Central memory CD8-positive, alpha-beta T cell (primary cell): ENCODE results near the gene BTBD9.
A peak's percentile ranks its signal among the peaks of the same experiment; 100 is the strongest.

ENCODE experiments used
- ATAC-seq: fragments of 150-1000 bp; cut with Tn5 transposase; replicated peaks from 2 replicates; pipeline ENCODE4 v1.10.0; 2022; ENCODE audit warnings: mild to moderate bottlenecking, moderate FRiP score, moderate number of reproducible peaks; ENCODE audit not compliant: poor library complexity, severe bottlenecking; ENCODE audit errors: extremely low read depth
- DNase-seq, 2 donors: peaks; one replicate each; pipeline ENCODE4 v3.0.0; 2021; ENCODE audit warnings: low spot score in 2 of 2
- H3K27ac Mint-ChIP-seq: one replicate; pipeline ENCODE4 v1.8.0; 2022; ENCODE audit warnings: low read depth, mild to moderate bottlenecking, moderate library complexity, mixed read lengths
- H3K27me3 Mint-ChIP-seq: one replicate; pipeline ENCODE4 v1.8.0; 2022; ENCODE audit warnings: mixed read lengths
- H3K36me3 Mint-ChIP-seq: one replicate; pipeline ENCODE4 v1.8.0; 2022; ENCODE audit warnings: mild to moderate bottlenecking, moderate library complexity, mixed read lengths; ENCODE audit not compliant: insufficient read depth
- H3K4me1 Mint-ChIP-seq: one replicate; pipeline ENCODE4 v1.8.0; 2022; ENCODE audit warnings: mixed read lengths
- H3K4me3 Mint-ChIP-seq: one replicate; pipeline ENCODE4 v1.8.0; 2022; ENCODE audit warnings: mild to moderate bottlenecking, moderate library complexity, mixed read lengths
- H3K9me3 Mint-ChIP-seq: one replicate; pipeline ENCODE4 v1.8.0; 2022; ENCODE audit warnings: mixed read lengths

Gene BTBD9

GRCh38 chr6:38387971-38388370 lies 251.8 kb downstream of the BTBD9 start:
- ATAC-seq = no peak
- Mint-ChIP-seq H3K9me3 (no peaks in the 10 kb centered on the region), H3K36me3 (no peaks in the 10 kb centered on the region), H3K4me3 (no peak overlapping the region), H3K27me3 (no peaks in the 10 kb centered on the region), H3K4me1 (peaks cover 7% of the 10 kb centered on the region), H3K27ac (no peak overlapping the region)
- no peak for DNase-seq

- no peaks in the 10 kb centered on the region for H3K36me3 Mint-ChIP-seq
Observed at GRCh38 chr6:38387461-38387860, 252.3 kb downstream of the BTBD9 start.

GRCh38 chr6:38378801-38379200 lies 260.9 kb downstream of the BTBD9 start:
- ATAC-seq (no peak), DNase-seq (no peak)
- H3K4me3 Mint-ChIP-seq = no peak overlapping the region
- no peak overlapping the region for H3K27ac Mint-ChIP-seq
- no peaks in the 10 kb centered on the region for H3K36me3 Mint-ChIP-seq
- H3K9me3 Mint-ChIP-seq = no peaks in the 10 kb centered on the region
- H3K4me1 Mint-ChIP-seq = peaks cover 19% of the 10 kb centered on the region
- H3K27me3 Mint-ChIP-seq = no peaks in the 10 kb centered on the region

More at GRCh38 chr6:38387461-38387860, 252.3 kb downstream of the BTBD9 start:
- no peak overlapping the region for H3K27ac Mint-ChIP-seq
- ATAC-seq (no peak), DNase-seq (no peak)
- H3K4me3 Mint-ChIP-seq = no peak overlapping the region
- no peaks in the 10 kb centered on the region for H3K9me3 Mint-ChIP-seq
- H3K27me3 Mint-ChIP-seq = no peaks in the 10 kb centered on the region
- H3K4me1 Mint-ChIP-seq = peaks cover 9% of the 10 kb centered on the region

DNA sequence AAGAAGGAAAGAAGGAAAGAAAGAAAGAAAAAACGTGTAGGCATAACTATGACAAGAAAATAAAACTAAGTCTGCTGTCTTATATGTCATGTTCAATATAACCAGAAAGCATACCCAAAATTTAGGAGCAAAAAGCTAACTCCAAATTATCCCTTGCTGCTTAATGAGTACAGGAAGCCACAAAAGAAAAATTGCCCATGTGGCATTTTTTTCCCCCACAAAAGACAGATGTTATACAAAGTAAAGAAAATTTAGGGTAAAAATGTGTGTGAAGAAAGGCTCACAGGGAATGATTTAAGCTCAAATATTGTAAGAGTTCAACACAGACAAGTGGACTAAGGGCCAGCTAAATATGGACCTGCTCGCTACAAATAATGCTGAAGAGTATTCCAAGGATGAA lies 263.8 kb downstream of the BTBD9 start:
- H3K4me1 Mint-ChIP-seq = peaks cover 13% of the 10 kb centered on the region

GRCh38 chr6:38375341-38375740 lies 264.4 kb downstream of the BTBD9 start:
- Mint-ChIP-seq H3K27ac (peak overlapping the region; percentile 87), H3K4me1 (peaks cover 13% of the 10 kb centered on the region), H3K27me3 (no peaks in the 10 kb centered on the region), H3K36me3 (no peaks in the 10 kb centered on the region), H3K9me3 (no peaks in the 10 kb centered on the region), H3K4me3 (no peak overlapping the region)
- no peak for DNase-seq
- ATAC-seq = no peak

More for the DNA sequence above, 263.8 kb downstream of the BTBD9 start:
- DNase-seq (no peak), ATAC-seq (no peak)
- H3K36me3 Mint-ChIP-seq = no peaks in the 10 kb centered on the region
- H3K9me3 Mint-ChIP-seq = no peaks in the 10 kb centered on the region
- peak overlapping the region; percentile 87 for H3K27ac Mint-ChIP-seq
- H3K27me3 Mint-ChIP-seq = no peaks in the 10 kb centered on the region
- H3K4me3 Mint-ChIP-seq = no peak overlapping the region

DNA sequence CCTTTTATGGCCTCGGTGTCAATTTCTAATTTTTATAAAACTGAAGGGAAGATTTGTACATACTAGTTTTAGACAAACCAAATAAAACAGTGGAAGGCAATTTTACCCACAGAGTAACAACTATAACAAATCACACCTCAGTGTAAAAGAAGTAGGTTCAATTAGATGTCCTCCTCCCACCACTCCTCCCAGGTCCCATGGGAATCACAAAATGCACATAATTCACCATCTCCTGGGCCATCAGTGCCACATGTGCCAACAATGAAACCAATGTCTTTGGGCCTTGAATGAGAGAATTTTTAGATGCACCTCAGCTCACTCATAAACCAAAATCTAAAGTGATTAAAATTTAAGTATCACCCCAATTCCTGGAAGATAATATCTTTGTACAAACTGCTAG lies 267.8 kb downstream of the BTBD9 start:
- no peaks in the 10 kb centered on the region for H3K9me3 Mint-ChIP-seq
- no peak for DNase-seq
- H3K36me3 Mint-ChIP-seq = peaks cover 2% of the 10 kb centered on the region
- H3K4me3 Mint-ChIP-seq = no peak overlapping the region
- H3K27me3 Mint-ChIP-seq = no peaks in the 10 kb centered on the region
- H3K4me1 Mint-ChIP-seq = peaks cover 17% of the 10 kb centered on the region
- H3K27ac Mint-ChIP-seq = no peak overlapping the region
- no peak for ATAC-seq

GRCh38 chr6:38370653-38371601 lies 268.8 kb downstream of the BTBD9 start:
- peaks cover 2% of the 10 kb centered on the region for H3K36me3 Mint-ChIP-seq
- H3K27me3 Mint-ChIP-seq = no peaks in the 10 kb centered on the region
- ATAC-seq (no peak), DNase-seq (no peak)
- peaks cover 17% of the 10 kb centered on the region for H3K4me1 Mint-ChIP-seq
- no peak overlapping the region for H3K27ac Mint-ChIP-seq
- no peak overlapping the region for H3K4me3 Mint-ChIP-seq
- H3K9me3 Mint-ChIP-seq = no peaks in the 10 kb centered on the region

- Mint-ChIP-seq H3K4me1 (peaks cover 24% of the 10 kb centered on the region), H3K27ac (no peak overlapping the region), H3K9me3 (no peaks in the 10 kb centered on the region), H3K27me3 (no peaks in the 10 kb centered on the region), H3K4me3 (no peak overlapping the region), H3K36me3 (peaks cover 2% of the 10 kb centered on the region)
- DNase-seq (no peak), ATAC-seq (no peak)
Observed at GRCh38 chr6:38367231-38367630, 272.5 kb downstream of the BTBD9 start.

DNA sequence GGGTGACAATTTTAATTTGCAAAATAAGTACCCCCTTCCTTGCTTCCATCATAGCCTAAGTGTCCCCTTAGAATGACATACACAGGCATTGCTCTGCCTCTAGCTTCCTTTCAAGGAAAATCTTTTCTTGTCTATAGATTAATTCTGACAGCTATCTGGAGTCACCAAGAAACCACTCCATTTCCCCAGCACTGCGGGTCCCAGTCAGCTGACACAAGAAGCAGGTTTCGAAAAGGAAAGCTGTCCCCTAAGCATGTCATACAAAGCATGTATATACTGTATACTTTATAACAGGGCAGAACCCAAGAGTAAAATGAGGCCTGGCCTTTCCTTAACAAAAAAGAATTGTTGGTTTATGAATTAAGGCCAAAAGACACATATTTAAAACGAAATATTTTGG lies 273.5 kb downstream of the BTBD9 start:
- H3K4me1 Mint-ChIP-seq = peaks cover 24% of the 10 kb centered on the region
- H3K9me3 Mint-ChIP-seq = no peaks in the 10 kb centered on the region
- no peak for DNase-seq
- no peaks in the 10 kb centered on the region for H3K27me3 Mint-ChIP-seq
- H3K4me3 Mint-ChIP-seq = no peak overlapping the region
- no peak overlapping the region for H3K27ac Mint-ChIP-seq
- peaks cover 2% of the 10 kb centered on the region for H3K36me3 Mint-ChIP-seq
- ATAC-seq = no peak

DNA sequence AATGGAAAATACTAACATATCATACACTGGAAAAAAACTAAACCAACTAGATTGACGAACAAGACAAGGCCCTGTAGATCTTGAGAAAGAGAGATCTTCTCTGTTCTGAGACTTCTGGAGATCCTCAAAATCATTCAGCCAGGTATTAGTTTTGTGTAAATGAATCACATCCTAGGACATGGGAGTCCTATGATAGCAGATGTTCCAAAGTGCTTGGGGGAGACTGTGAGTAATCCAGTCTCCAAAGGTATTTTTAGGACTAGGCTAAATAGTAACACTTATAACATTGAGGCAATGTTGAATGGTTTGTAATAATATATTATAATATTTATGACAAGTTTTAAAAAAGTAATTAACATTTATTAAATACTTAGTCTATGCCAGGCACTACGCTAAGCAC lies 275.0 kb downstream of the BTBD9 start:
- no peak for ATAC-seq
- DNase-seq = no peak
- Mint-ChIP-seq H3K4me3 (no peak overlapping the region), H3K36me3 (peaks cover 2% of the 10 kb centered on the region), H3K27ac (no peak overlapping the region), H3K4me1 (peaks cover 30% of the 10 kb centered on the region), H3K27me3 (no peaks in the 10 kb centered on the region), H3K9me3 (no peaks in the 10 kb centered on the region)

DNA sequence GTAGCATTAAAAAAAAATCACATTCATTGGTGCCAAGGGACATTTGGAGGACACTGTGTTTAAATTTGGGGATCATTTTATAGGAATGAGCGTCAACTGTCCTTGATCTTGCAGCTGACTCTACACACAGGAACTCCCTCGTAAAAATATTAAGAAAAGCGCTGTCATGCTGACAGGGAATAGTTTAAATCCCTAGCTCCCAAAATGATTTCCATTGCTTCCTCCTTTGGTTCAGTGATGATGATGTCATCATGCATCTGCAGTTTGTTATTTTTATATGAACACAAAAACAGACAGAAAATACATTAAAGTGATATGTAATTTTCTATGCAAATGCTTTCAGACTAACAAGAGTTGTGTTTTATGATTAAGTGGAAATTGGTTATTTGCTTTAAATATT lies 275.6 kb downstream of the BTBD9 start:
- Mint-ChIP-seq H3K36me3 (peaks cover 2% of the 10 kb centered on the region), H3K4me3 (no peak overlapping the region), H3K4me1 (peaks cover 29% of the 10 kb centered on the region), H3K27ac (no peak overlapping the region), H3K9me3 (no peaks in the 10 kb centered on the region), H3K27me3 (no peaks in the 10 kb centered on the region)
- ATAC-seq (no peak), DNase-seq (no peak)

- H3K27ac Mint-ChIP-seq = peak overlapping the region; percentile 73
- H3K4me1 Mint-ChIP-seq = peaks cover 60% of the 10 kb centered on the region
- peaks cover 9% of the 10 kb centered on the region for H3K36me3 Mint-ChIP-seq
- no peak for ATAC-seq
- DNase-seq = no peak
- no peaks in the 10 kb centered on the region for H3K9me3 Mint-ChIP-seq
- H3K4me3 Mint-ChIP-seq = peak overlapping the region; percentile 32
- no peaks in the 10 kb centered on the region for H3K27me3 Mint-ChIP-seq
Observed at GRCh38 chr6:38355519-38355918, 284.2 kb downstream of the BTBD9 start.

GRCh38 chr6:38354905-38355304 lies 284.8 kb downstream of the BTBD9 start:
- Mint-ChIP-seq H3K27ac (peak overlapping the region; percentile 72), H3K9me3 (no peaks in the 10 kb centered on the region), H3K27me3 (no peaks in the 10 kb centered on the region), H3K4me1 (peaks cover 57% of the 10 kb centered on the region), H3K4me3 (peak overlapping the region; percentile 32), H3K36me3 (peaks cover 9% of the 10 kb centered on the region)
- DNase-seq = no peak
- ATAC-seq = no peak
